ENCODE data around the gene JPT1.
A peak's percentile ranks its signal among the peaks of the same experiment; 100 is the strongest.
"Not testable (repeated sequence)": the region's sequence is repeated elsewhere in the genome, so short reads cannot be mapped to it uniquely, and the experiment has no call there.

The JPT1 gene

GRCh38 chr17:75155191-75155601 lies 884 bp upstream of the JPT1 start:
- DNase-seq = no peak

GRCh38 chr17:75153780-75154194 lies 525 bp downstream of the JPT1 start:
- no peak for DNase-seq

DNA sequence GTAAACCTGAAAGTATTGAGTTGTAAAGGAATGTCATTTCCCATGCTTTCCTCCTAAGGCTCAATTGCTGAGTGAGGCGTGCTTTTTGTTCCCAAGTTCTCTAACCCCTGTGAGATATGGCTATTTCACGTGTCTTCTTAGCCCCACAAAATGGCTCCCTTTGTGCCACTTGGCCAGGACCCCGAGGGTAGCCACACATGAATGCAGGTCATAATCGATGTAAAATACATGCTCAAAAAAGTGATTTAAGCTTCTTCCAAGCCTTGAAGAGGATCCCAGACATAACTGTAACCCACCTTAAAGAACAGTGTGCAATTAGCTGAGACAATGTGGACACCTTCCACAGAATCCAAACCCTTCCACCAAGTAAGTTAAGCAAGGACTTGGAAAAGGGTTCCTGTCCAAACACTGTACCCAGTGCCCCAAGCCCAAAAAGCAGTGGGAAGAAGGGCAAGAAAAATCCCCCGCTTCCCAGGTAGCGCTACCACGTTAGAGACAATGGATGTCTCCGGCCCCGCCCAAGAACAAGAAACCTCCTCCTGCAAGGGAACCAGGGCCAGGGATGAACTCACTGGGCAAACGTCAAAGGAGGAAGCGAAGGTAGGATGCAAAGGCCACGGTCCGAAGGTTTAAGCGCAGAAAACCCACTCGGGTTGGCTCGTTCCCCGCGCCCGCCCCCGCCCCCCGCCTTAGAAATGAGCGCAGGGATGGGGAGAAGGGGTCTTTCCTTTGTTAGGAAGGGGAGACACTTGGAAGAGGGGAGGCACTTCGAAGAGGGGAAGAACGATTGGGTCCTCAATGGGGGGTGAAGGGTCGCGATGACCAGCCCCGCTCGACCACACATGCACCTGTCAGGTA lies 1.2 kb downstream of the JPT1 start:
- DNase-seq = no peak

DNA sequence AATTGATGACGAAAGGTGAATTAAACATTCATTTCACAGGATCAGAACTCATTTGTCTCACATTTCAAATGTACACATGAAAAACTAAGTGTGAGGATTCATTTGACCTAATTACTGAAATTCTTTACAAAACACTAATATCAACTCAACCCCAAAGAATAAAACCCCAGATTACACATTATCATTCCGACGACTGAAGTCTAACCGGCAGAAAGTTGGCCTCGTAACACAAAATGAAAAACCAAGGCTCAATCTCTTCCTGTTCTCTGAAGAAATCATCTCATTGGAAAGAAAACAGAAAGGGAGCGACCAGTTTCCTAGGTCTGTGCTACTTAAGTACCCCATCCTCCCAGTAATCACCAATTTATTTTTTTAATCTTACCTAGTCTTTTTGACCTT lies 1.8 kb downstream of the JPT1 start:
- no peak for DNase-seq

GRCh38 chr17:75151930-75152329 lies 2.4 kb downstream of the JPT1 start:
- DNase-seq = no peak

DNA sequence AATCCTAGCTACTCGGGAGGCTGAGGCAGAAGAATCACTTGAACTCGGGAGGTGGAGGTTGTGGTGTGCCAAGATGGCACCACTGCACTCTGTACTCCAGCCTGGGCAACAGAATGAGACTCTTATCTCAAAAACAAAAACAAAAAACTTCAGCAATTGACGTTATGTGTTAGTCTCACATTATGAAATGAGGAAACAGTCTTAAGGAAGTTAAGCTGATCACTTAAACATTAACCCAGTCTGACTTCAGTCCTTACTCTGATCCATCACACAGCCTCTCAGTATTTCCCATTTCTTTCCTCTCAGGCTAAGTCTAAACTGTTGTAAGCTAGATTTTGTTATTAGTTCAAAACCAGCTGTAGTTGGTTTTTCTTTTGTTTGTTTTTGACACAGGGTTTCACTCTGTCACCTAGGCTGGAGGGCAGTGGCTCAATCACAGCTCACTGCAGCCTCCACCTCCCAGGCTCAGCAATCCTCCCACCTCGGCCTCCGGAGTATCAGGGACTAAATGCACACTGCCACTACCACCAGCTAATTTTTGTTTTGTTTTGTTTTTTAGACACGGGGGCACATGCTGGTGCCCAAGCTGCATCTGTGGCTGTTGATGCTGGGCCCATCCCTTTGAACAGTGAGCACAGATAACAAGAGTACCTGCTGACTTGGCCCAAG lies 6.3 kb downstream of the JPT1 start:
- DNase-seq = no peak

GRCh38 chr17:75146592-75146991 lies 7.7 kb downstream of the JPT1 start:
- DNase-seq = no peak

DNA sequence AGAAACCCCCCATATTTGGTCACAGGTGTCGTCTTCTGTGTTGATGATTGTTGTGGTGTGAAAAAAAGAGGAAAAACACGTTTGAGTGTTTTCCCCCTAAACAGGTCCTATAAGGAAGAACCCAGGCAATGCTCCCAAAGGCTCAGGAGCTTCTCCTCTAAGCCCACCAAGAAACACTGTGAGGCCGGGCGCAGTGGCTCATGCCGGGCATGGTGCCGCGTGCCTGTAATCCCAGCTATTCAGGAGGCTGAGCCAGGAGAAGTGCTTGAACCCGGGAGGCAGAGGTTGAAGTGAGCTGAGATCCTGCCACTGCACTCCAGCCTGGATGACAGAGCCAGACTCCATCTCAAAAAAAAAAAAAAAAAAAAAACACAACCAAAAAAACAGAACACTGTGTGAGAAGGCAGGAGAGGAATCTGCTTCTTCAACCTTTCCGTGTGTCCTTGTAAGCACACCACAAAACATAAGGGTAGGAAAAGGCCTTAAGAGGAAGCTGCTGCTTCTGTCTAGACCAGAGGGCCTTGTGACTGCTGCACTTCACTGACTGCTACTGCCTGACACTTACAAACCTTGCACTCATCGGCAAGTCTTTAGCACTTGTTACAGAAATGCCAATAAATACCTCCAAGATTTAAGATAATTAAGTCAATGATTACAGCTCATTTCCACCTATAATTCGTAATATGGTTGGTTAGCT lies 9.3 kb downstream of the JPT1 start:
- DNase-seq = no peak

- DNase-seq = no peak
Measured at GRCh38 chr17:75142236-75142971, 11.9 kb downstream of the JPT1 start.

DNA sequence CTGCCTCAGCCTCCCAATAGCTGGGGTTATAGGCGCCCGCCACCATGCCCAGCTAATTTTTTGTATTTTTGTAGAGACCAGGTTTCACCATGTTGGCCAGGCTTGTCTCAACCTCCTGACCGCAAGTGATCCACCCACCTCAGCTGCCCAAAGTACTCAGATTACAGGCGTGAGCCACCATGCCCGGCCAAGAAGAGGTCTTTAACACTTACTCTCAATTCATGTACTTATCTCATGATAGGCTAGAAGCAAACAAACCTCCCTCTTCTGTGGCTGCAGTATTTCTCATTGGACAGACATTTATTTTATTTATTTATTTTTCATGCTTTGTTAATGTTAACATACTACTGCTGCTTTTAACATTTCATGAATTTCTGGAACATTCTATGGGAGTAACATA lies 15.8 kb downstream of the JPT1 start:
- DNase-seq = no peak

GRCh38 chr17:75137762-75138161 lies 16.6 kb downstream of the JPT1 start:
- not testable (repeated sequence) for DNase-seq

DNA sequence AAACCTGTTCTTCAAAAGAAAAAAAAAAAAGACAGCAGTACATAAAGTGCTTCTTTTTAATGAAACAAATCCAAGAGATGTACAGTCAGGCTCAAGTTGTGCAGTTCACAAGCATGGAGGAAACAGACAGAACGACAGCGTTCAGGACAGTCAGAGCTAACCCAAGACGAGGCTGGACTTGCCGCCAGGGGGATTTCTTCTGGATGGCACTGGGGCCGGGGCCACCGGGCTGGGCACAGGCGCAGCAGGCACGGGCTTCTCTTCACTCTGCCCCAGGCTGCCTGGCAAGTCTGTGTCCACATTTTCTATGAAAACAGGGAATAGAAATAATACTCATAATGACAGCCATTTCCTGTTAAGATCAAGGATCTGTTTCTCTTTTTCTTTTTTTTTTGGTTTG lies 18.4 kb downstream of the JPT1 start:
- no peak for DNase-seq

DNA sequence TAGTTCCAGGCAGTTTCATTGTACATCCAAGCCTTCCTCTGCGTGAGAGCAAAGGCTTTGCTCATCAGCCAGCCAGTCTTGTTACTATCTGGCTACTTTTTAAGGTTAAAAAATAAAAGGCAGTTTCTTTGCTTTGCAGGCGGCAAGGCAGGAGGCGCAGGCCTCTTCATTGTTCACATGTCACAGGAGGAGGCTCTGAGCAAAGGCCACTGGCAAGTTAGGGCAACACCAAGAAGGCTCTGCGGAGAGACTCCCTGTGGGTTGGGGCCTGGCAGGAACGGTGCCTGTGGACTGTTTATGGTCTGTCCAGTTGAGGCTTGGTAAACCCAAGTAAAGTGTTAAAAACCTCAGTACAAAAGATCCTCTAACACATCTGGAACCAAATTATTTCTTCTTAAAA lies 18.9 kb downstream of the JPT1 start:
- no peak for DNase-seq

DNA sequence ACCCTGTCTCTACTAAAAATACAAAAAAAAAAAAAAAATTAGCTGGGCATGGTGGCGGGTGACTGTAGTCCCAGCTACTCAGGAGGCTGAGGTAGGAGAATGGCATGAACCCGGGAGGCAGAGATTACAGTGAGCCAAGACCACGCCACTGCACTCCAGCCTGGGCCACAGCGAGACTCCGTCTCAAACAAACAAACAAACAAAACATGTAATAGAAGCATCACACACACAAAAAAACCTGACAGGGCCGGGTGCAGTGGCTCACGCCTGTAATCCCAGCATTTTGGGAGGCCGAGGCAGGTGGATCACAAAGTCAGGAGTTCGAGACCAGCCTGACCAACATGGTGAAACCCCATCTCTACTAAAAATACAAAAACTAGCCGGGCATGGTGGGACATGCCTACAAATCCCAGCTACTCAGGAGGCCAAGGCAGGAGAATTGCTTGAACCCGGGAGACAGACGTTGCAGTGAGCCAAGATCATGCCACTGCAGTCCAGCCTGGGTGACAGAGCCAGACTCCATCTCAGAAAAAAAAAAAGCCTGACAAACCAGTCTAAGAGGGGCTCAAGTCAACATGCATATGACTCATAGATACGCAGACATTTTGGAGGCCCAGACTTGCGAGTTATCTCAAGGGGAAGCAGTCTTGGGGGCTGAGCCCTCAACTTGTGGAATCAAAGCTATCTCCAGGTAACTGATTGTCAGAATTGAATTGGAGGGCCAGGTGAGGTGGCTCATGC lies 20.5 kb downstream of the JPT1 start:
- DNase-seq = not testable (repeated sequence)

DNA sequence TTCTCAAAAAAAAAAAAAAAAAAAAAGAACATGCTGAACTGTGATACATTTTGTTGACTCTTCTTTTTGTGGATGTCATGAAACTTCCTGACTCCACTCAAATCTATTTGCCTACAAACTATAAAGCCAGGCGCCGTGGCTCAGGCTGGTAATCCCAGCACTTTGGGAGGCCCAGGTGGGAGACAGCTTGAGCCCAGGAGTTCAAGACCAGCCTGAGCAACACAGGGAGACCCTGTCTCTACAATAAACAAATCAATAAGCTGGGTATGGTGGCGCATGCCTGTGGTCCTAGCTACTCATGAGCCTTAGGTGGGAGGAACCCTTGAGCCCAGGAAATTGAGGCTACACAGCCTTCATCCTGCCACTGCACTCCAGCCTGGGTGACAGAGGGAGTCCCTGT lies 21.3 kb downstream of the JPT1 start:
- no peak for DNase-seq

- not testable (repeated sequence) for DNase-seq
Measured at GRCh38 chr17:75132018-75133000, 22.0 kb downstream of the JPT1 start.

- peak; percentile 50 for DNase-seq
Measured at GRCh38 chr17:75131278-75132017, 22.9 kb downstream of the JPT1 start, which contains the start of gene NT5C. NT5C (minus strand) TSS chr17:75131742; CDS start chr17:75131707, 35 bp downstream.

GRCh38 chr17:75130632-75131277 lies 23.6 kb downstream of the JPT1 start:
- peak; percentile 30 for DNase-seq

DNA sequence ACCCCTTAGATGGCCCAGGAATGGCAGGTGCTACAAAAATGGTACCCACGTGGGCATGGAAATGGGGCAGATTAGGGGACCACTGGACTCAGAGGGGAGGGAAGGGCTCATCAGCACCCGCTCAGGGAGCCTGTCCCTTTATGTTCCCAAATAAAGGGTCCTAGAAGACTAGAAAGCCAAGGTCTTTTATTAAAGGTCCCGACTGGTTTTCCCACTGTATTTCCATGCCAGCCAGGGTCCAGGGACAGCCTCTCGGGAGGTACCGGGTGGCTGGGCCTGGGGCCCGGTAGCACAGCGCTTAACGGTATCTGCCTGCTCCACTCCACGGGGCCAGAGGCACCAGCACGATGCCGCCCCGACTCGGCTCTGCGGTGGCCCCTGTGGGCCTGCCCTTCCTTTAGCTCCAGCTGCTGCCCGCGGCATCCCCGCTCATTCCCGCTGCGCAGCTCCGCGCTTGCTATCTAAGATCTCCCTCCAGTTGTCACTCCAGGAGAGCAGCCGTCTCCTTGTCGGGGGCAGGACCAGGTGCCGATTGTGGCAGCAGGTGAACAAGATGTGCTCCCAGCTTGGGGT lies 24.2 kb downstream of the JPT1 start:
- no peak for DNase-seq
